HepG2 (cell line): ENCODE data around the gene NAV2.

Experiments
- FOXA3 ChIP-seq: IDR thresholded peaks from 2 replicates; pipeline ENCODE4 v1.6.1; 2016; ENCODE audit warnings: missing genetic modification reagents, missing compliant biosample characterization
- IKZF1 ChIP-seq: fragments of 450-650 bp; IDR thresholded peaks from 2 replicates; pipeline ENCODE4 v1.7.1; 2016
- IRF1 ChIP-seq: sonication (generic); formaldehyde crosslinking; IDR thresholded peaks from 2 replicates; pipeline ENCODE4 v1.4.0; 2020; ENCODE audit warnings: low read depth, mild to moderate bottlenecking, missing genetic modification reagents
- POLR2A ChIP-seq, 2 experiments: IDR thresholded peaks; 2 replicates each; pipeline ENCODE4 v1.6.1; 2011; ENCODE audit warnings: low read depth in 2 of 2, low read length in 2 of 2, mild to moderate bottlenecking in 1 of 2, moderate library complexity in 1 of 2; ENCODE audit not compliant: insufficient read depth in 1 of 2
- REST ChIP-seq, 2 experiments: IDR thresholded peaks; 2 replicates each; pipeline ENCODE4 v1.6.1; 2011 to 2012; ENCODE audit warnings: low read length in 2 of 2, borderline replicate concordance in 1 of 2, low read depth in 1 of 2, mild to moderate bottlenecking in 1 of 2, moderate library complexity in 1 of 2
- YY1 ChIP-seq: IDR thresholded peaks from 2 replicates; pipeline ENCODE4 v1.6.1; 2011; ENCODE audit warnings: low read length, low read depth, moderate library complexity, mild to moderate bottlenecking; ENCODE audit not compliant: insufficient read depth, insufficient replicate concordance
- ZNF777 ChIP-seq: sonication (generic); formaldehyde crosslinking; IDR thresholded peaks from 2 replicates; pipeline ENCODE4 v1.4.0; 2020; ENCODE audit warnings: missing genetic modification reagents
- TF ChIP-seq, protein P1 (sequence below): sonication (generic); formaldehyde crosslinking; IDR thresholded peaks from 2 replicates; pipeline ENCODE4 v1.5.0; 2020; ENCODE audit warnings: mild to moderate bottlenecking, missing genetic modification reagents, moderate library complexity

DNA sequence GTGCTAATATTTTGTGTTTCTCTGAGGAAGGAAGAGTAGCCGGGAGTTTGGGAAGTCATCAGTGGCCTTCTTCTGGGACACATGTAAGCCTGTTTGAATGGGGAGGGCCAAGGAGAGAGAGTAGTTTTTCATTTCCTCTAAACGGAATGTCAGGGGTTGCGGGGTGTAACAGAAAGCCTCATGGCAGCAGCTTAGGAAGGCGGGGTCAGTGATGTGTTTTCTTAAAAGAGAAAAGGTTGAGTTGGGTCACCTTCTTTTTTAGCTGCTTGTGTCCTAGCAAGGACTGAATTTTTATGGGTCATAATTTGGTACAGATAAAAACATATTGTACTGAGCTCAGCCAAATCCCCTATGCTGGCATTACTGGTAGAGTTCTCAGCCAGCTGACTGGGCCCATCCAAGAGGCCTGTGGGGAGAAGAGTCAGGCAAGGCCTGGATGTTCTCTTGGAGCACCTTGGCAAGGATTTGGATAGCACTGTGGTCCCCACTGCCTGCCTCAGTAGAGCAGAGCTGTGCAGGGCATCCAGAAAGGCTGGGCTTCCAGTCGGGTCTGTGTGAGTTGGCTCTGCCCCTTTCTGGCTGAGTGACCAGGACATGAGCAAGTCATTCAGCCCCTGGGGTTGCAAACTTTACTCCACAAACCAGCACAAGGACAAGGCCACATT lies 29.4 kb upstream of the NAV2 start:
- TF ChIP-seq, protein P1, sequence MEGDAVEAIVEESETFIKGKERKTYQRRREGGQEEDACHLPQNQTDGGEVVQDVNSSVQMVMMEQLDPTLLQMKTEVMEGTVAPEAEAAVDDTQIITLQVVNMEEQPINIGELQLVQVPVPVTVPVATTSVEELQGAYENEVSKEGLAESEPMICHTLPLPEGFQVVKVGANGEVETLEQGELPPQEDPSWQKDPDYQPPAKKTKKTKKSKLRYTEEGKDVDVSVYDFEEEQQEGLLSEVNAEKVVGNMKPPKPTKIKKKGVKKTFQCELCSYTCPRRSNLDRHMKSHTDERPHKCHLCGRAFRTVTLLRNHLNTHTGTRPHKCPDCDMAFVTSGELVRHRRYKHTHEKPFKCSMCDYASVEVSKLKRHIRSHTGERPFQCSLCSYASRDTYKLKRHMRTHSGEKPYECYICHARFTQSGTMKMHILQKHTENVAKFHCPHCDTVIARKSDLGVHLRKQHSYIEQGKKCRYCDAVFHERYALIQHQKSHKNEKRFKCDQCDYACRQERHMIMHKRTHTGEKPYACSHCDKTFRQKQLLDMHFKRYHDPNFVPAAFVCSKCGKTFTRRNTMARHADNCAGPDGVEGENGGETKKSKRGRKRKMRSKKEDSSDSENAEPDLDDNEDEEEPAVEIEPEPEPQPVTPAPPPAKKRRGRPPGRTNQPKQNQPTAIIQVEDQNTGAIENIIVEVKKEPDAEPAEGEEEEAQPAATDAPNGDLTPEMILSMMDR (CRISPR knock-in tag) = no peak
- TF ChIP-seq POLR2A (IDR thresholded peaks at IDR 0.05; ENCODE audit: insufficient read depth in 1 of 2, low read depth in 2 of 2, low read length in 2 of 2) = no peak
- TF ChIP-seq IKZF1 = no peak
- TF ChIP-seq ZNF777 (CRISPR knock-in tag) = no peak
- no peak for TF ChIP-seq FOXA3 (CRISPR knock-in tag)
- no peak for TF ChIP-seq YY1
- no peak for TF ChIP-seq REST (IDR thresholded peaks at IDR 0.05; ENCODE audit: borderline replicate concordance in 1 of 2, low read depth in 1 of 2, low read length in 2 of 2)
- TF ChIP-seq IRF1 (CRISPR knock-in tag) = no peak
